HEK293 (cell line): ENCODE measurements around the gene SPECC1.

Experiments
- HOXD13 ChIP-seq: sonication (generic); formaldehyde crosslinking; IDR thresholded peaks from 2 replicates; pipeline ENCODE4 v1.8.0; 2022; ENCODE audit warnings: missing genetic modification reagents, borderline replicate concordance
- IKZF3 ChIP-seq: fragments of 450-650 bp; IDR thresholded peaks from 2 replicates; pipeline ENCODE4 v1.5.0; 2018; ENCODE audit warnings: missing biosample characterization, mild to moderate bottlenecking, missing genetic modification characterization, moderate library complexity
- KLF10 ChIP-seq: fragments of 450-650 bp; IDR thresholded peaks from 2 replicates; pipeline ENCODE4 v1.5.1; 2018; ENCODE audit warnings: missing biosample characterization, mild to moderate bottlenecking, missing genetic modification characterization
- KLF16 ChIP-seq: fragments of 450-650 bp; formaldehyde crosslinking; IDR thresholded peaks from 2 replicates; pipeline ENCODE4 v1.5.1; 2017; ENCODE audit warnings: missing biosample characterization, missing genetic modification characterization
- KLF8 ChIP-seq: fragments of 450-650 bp; formaldehyde crosslinking; IDR thresholded peaks from 2 replicates; pipeline ENCODE4 v1.5.1; 2016; ENCODE audit warnings: missing biosample characterization, missing genetic modification characterization
- MEIS1 ChIP-seq: sonication (generic); formaldehyde crosslinking; IDR thresholded peaks from 2 replicates; pipeline ENCODE4 v1.8.1; 2022; ENCODE audit warnings: missing genetic modification reagents, mild to moderate bottlenecking, borderline replicate concordance
- MZF1 ChIP-seq: fragments of 450-650 bp; formaldehyde crosslinking; IDR thresholded peaks from 2 replicates; pipeline ENCODE4 v1.5.1; 2017; ENCODE audit warnings: missing biosample characterization, missing genetic modification characterization, borderline replicate concordance
- PRDM1 ChIP-seq: fragments of 450-650 bp; formaldehyde crosslinking; IDR thresholded peaks from 2 replicates; pipeline ENCODE4; 2016; ENCODE audit warnings: missing biosample characterization, missing genetic modification characterization
- SP7 ChIP-seq: fragments of 450-650 bp; formaldehyde crosslinking; IDR thresholded peaks from 2 replicates; pipeline ENCODE4 v1.5.1; 2016; ENCODE audit warnings: missing biosample characterization, missing genetic modification characterization
- TCF7L2 ChIP-seq: IDR thresholded peaks from 2 replicates; pipeline ENCODE4 v1.6.1; 2011; ENCODE audit warnings: low read depth, mild to moderate bottlenecking, inconsistent platforms, low read length, moderate library complexity, borderline replicate concordance
- YY1 ChIP-seq: fragments of 450-650 bp; formaldehyde crosslinking; IDR thresholded peaks from 2 replicates; pipeline ENCODE4 v1.5.1; 2018; ENCODE audit warnings: missing biosample characterization, missing genetic modification characterization
- ZEB2 ChIP-seq: fragments of 450-650 bp; formaldehyde crosslinking; IDR thresholded peaks from 2 replicates; pipeline ENCODE4 v1.5.1; 2016; ENCODE audit warnings: missing biosample characterization, missing genetic modification characterization
- ZFP37 ChIP-seq: fragments of 450-650 bp; formaldehyde crosslinking; IDR thresholded peaks from 2 replicates; pipeline ENCODE4 v1.5.1; 2016; ENCODE audit warnings: missing biosample characterization, missing genetic modification characterization
- ZNF10 ChIP-seq: fragments of 450-650 bp; formaldehyde crosslinking; IDR thresholded peaks from 2 replicates; pipeline ENCODE4 v1.5.1; 2017; ENCODE audit warnings: missing biosample characterization, missing genetic modification characterization
- ZNF157 ChIP-seq: fragments of 450-650 bp; formaldehyde crosslinking; IDR thresholded peaks from 2 replicates; pipeline ENCODE4 v1.5.1; 2016; ENCODE audit warnings: missing biosample characterization, missing genetic modification characterization
- ZNF350 ChIP-seq: fragments of 450-650 bp; formaldehyde crosslinking; IDR thresholded peaks from 2 replicates; pipeline ENCODE4 v1.5.0; 2017; ENCODE audit warnings: missing biosample characterization, mild to moderate bottlenecking, missing genetic modification characterization
- ZNF473 ChIP-seq: fragments of 450-650 bp; formaldehyde crosslinking; IDR thresholded peaks from 2 replicates; pipeline ENCODE4 v1.5.1; 2017; ENCODE audit warnings: missing biosample characterization, missing genetic modification characterization
- ZNF544 ChIP-seq: fragments of 450-650 bp; formaldehyde crosslinking; IDR thresholded peaks from 2 replicates; pipeline ENCODE4 v1.5.0; 2017; ENCODE audit warnings: missing biosample characterization, missing genetic modification characterization
- ZNF610 ChIP-seq: fragments of 450-650 bp; formaldehyde crosslinking; IDR thresholded peaks from 2 replicates; pipeline ENCODE4 v1.5.1; 2016; ENCODE audit warnings: missing biosample characterization, missing genetic modification characterization, borderline replicate concordance
- ZNF623 ChIP-seq: fragments of 450-650 bp; formaldehyde crosslinking; IDR thresholded peaks from 2 replicates; pipeline ENCODE4 v1.5.1; 2016; ENCODE audit warnings: missing biosample characterization, missing genetic modification characterization
- ZNF768 ChIP-seq: fragments of 450-650 bp; formaldehyde crosslinking; IDR thresholded peaks from 2 replicates; pipeline ENCODE4 v1.5.1; 2018; ENCODE audit warnings: missing biosample characterization, mild to moderate bottlenecking, missing genetic modification characterization
- ZNF843 ChIP-seq: fragments of 450-650 bp; formaldehyde crosslinking; IDR thresholded peaks from 2 replicates; pipeline ENCODE4 v1.5.1; 2016; ENCODE audit warnings: missing biosample characterization, missing genetic modification characterization
- TF ChIP-seq, protein P1 (sequence below): fragments of 450-650 bp; formaldehyde crosslinking; IDR thresholded peaks from 2 replicates; pipeline ENCODE4 v1.5.1; 2016; ENCODE audit warnings: missing biosample characterization, missing genetic modification characterization
- TF ChIP-seq, protein P2 (sequence below): fragments of 450-650 bp; formaldehyde crosslinking; IDR thresholded peaks from 2 replicates; pipeline ENCODE4 v1.5.1; 2016; ENCODE audit warnings: missing biosample characterization, missing genetic modification characterization
- TF ChIP-seq, protein P3 (sequence below): fragments of 450-650 bp; formaldehyde crosslinking; IDR thresholded peaks from 2 replicates; pipeline ENCODE4 v1.5.1; 2016; ENCODE audit warnings: missing biosample characterization, missing genetic modification characterization
- TF ChIP-seq, protein P4 (sequence below): fragments of 450-650 bp; formaldehyde crosslinking; IDR thresholded peaks from 2 replicates; pipeline ENCODE4 v1.5.1; 2016; ENCODE audit warnings: missing biosample characterization, missing genetic modification characterization, low read depth

SPECC1 gene

DNA sequence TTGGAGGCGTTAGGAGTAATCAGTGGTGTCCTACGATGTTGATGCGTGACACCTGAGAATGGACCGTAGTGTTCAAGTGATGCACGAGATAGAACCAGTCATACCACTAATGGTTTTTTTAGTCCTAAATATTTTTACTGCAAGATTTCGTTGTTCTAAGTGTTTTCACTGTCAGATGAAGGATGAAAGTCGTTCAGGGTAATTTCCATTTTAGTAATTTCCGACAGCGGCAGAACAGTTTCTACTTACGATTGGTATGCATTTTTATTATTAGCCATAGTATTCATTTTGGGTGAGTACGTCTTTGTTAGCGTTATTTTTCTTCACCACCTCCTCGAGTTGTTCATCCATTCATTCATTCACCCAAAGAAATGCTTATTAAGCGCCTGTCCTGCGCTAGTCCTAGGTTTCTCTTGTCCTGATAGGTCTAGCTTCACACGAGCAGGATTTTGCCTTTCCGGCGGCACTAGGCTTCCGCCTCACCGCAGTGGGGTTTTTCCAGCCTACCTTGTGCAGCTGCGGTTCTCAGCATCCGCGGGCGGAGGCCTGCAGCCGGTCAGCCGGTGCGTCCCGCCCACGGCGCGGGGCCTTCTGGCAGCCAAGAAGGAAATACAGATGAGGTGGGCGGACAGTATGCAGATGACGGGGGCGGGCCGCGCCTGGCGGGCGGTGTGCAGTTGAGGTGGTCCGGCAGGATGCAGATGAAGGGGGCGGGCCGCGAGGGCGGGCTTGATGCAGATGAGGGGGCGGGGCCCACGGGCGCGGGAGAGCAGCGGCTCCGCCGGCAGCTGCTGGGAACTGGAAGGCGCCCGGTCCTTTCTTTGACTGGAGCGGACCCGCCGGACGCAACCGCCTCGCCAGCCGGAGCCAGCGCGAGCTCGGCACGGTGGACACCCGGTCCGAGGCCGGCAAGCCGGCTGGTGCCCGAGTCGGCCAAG, 146.4 kb downstream of the SPECC1 start (continued):
- TF ChIP-seq, protein P1, sequence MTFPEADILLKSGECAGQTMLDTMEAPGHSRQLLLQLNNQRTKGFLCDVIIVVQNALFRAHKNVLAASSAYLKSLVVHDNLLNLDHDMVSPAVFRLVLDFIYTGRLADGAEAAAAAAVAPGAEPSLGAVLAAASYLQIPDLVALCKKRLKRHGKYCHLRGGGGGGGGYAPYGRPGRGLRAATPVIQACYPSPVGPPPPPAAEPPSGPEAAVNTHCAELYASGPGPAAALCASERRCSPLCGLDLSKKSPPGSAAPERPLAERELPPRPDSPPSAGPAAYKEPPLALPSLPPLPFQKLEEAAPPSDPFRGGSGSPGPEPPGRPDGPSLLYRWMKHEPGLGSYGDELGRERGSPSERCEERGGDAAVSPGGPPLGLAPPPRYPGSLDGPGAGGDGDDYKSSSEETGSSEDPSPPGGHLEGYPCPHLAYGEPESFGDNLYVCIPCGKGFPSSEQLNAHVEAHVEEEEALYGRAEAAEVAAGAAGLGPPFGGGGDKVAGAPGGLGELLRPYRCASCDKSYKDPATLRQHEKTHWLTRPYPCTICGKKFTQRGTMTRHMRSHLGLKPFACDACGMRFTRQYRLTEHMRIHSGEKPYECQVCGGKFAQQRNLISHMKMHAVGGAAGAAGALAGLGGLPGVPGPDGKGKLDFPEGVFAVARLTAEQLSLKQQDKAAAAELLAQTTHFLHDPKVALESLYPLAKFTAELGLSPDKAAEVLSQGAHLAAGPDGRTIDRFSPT (tag by site-specific recombination) = peak; percentile 20; the same call in 1 of the 2 replicates
- TF ChIP-seq TCF7L2 (no peak), KLF16 (tag by site-specific recombination) (peak; percentile 92), KLF10 (tag by site-specific recombination) (peak; percentile 25; the same call in 1 of the 2 replicates), HOXD13 (CRISPR knock-in tag) (no peak), MZF1 (tag by site-specific recombination) (no peak), YY1 (tag by site-specific recombination) (no peak), ZNF350 (tag by site-specific recombination) (no peak), ZNF610 (no peak), MEIS1 (no peak), PRDM1 (tag by site-specific recombination) (0 out of 2 replicates have a peak, but pooled peaks have one; percentile 54), ZNF843 (tag by site-specific recombination) (no peak), KLF8 (tag by site-specific recombination) (peak; percentile 78), IKZF3 (tag by site-specific recombination) (0 out of 2 replicates have a peak, but pooled peaks have one; percentile 21), ZNF544 (tag by site-specific recombination) (no peak), ZNF10 (tag by site-specific recombination) (peak; percentile 97), ZNF623 (tag by site-specific recombination) (no peak), ZFP37 (no peak), ZNF473 (tag by site-specific recombination) (no peak), ZNF768 (tag by site-specific recombination) (no peak), SP7 (tag by site-specific recombination) (peak; percentile 58), ZEB2 (tag by site-specific recombination) (peak; percentile 69; the same call in 1 of the 2 replicates), ZNF157 (tag by site-specific recombination) (no peak)
- TF ChIP-seq, protein P2, sequence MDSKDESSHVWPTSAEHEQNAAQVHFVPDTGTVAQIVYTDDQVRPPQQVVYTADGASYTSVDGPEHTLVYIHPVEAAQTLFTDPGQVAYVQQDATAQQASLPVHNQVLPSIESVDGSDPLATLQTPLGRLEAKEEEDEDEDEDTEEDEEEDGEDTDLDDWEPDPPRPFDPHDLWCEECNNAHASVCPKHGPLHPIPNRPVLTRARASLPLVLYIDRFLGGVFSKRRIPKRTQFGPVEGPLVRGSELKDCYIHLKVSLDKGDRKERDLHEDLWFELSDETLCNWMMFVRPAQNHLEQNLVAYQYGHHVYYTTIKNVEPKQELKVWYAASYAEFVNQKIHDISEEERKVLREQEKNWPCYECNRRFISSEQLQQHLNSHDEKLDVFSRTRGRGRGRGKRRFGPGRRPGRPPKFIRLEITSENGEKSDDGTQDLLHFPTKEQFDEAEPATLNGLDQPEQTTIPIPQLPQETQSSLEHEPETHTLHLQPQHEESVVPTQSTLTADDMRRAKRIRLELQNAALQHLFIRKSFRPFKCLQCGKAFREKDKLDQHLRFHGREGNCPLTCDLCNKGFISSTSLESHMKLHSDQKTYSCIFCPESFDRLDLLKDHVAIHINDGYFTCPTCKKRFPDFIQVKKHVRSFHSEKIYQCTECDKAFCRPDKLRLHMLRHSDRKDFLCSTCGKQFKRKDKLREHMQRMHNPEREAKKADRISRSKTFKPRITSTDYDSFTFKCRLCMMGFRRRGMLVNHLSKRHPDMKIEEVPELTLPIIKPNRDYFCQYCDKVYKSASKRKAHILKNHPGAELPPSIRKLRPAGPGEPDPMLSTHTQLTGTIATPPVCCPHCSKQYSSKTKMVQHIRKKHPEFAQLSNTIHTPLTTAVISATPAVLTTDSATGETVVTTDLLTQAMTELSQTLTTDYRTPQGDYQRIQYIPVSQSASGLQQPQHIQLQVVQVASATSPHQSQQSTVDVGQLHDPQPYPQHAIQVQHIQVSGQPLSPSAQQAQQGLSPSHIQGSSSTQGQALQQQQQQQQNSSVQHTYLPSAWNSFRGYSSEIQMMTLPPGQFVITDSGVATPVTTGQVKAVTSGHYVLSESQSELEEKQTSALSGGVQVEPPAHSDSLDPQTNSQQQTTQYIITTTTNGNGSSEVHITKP (tag by site-specific recombination) = peak; percentile 84
- TF ChIP-seq, protein P3, sequence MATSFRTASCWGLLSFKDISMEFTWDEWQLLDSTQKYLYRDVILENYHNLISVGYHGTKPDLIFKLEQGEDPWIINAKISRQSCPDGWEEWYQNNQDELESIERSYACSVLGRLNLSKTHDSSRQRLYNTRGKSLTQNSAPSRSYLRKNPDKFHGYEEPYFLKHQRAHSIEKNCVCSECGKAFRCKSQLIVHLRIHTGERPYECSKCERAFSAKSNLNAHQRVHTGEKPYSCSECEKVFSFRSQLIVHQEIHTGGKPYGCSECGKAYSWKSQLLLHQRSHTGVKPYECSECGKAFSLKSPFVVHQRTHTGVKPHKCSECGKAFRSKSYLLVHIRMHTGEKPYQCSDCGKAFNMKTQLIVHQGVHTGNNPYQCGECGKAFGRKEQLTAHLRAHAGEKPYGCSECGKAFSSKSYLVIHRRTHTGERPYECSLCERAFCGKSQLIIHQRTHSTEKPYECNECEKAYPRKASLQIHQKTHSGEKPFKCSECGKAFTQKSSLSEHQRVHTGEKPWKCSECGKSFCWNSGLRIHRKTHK (tag by site-specific recombination) = no peak
- TF ChIP-seq, protein P4, sequence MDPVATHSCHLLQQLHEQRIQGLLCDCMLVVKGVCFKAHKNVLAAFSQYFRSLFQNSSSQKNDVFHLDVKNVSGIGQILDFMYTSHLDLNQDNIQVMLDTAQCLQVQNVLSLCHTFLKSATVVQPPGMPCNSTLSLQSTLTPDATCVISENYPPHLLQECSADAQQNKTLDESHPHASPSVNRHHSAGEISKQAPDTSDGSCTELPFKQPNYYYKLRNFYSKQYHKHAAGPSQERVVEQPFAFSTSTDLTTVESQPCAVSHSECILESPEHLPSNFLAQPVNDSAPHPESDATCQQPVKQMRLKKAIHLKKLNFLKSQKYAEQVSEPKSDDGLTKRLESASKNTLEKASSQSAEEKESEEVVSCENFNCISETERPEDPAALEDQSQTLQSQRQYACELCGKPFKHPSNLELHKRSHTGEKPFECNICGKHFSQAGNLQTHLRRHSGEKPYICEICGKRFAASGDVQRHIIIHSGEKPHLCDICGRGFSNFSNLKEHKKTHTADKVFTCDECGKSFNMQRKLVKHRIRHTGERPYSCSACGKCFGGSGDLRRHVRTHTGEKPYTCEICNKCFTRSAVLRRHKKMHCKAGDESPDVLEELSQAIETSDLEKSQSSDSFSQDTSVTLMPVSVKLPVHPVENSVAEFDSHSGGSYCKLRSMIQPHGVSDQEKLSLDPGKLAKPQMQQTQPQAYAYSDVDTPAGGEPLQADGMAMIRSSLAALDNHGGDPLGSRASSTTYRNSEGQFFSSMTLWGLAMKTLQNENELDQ (tag by site-specific recombination) = no peak
- TF ChIP-seq, all 188 proteins: peak for 29
